ENCODE results near the gene SEMA3E.

SEMA3E gene

GRCh38 chr7:83410989-83411591 lies 237.8 kb downstream of the SEMA3E start:
- CTCF ChIA-PET: interaction anchor here (0.7 to 1.1 kb wide), 5 partner anchors 14 to 520 kb away, joined by 3 to 6 read pairs (median 3); no protein-coding TSS in a partner anchor

DNA sequence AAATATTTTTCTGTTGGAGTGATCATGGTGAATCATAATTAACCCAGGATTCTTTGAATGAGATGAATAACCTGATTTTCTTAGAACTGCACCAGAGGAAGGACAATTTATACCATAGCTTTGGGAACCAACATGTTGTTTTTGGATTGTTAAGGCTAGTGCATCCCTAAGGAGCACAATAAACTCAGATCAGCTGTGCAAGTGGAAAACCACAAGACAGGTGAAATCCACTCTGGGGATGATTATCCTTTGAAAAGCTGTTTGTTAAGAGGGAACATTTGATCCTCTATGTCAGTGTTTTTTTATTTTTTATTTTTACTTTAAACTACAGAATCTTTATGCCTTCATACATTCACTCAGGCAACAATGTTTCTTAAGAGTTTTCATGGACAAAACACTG lies 254.2 kb downstream of the SEMA3E start:
- TF ChIP-seq ZNF133 (tag by site-specific recombination; IDR thresholded peaks at IDR 0.05) (no peak), ZNF292 (tag by site-specific recombination; IDR thresholded peaks at IDR 0.05; ENCODE audit: borderline replicate concordance, low read depth) (no peak)
- no peaks in the 10 kb centered on the region for H3K36me3 ChIP-seq (ENCODE audit: control insufficient read depth in 2 of 2, insufficient read depth in 1 of 2, low read length in 2 of 2)
- H3K27ac ChIP-seq (ENCODE audit: extremely low read depth, low read depth, low read length): no peak overlapping the region
- ChIA-PET CTCF (interaction anchor here (0.7 to 1.1 kb wide), 3 partner anchors 262 to 529 kb away, joined by 3 to 5 read pairs (median 3); no protein-coding TSS in a partner anchor), POLR2A (no interaction called here)
- no peak overlapping the region for H3K4me3 ChIP-seq (ENCODE audit: low read depth, low read length)
- no peaks in the 10 kb centered on the region for H3K4me1 ChIP-seq (ENCODE audit: control insufficient read depth, insufficient read depth, low read length)
- no peaks in the 10 kb centered on the region for H3K9me3 ChIP-seq (ENCODE audit: control insufficient read depth, insufficient read depth, low read depth, low read length)

More at GRCh38 chr7:83410989-83411591, 237.8 kb downstream of the SEMA3E start:
- H3K4me1 ChIP-seq (ENCODE audit: control insufficient read depth, insufficient read depth, low read length): peaks cover 10% of the 10 kb centered on the region
- no peaks in the 10 kb centered on the region for H3K36me3 ChIP-seq (ENCODE audit: control insufficient read depth in 2 of 2, insufficient read depth in 1 of 2, low read length in 2 of 2)
- POLR2A ChIA-PET: no interaction called here
- TF ChIP-seq BCL6B (tag by site-specific recombination; IDR thresholded peaks at IDR 0.05) (no peak), ZNF654 (tag by site-specific recombination; IDR thresholded peaks at IDR 0.05; ENCODE audit: low read depth) (peak; percentile 71), ZNF585B (tag by site-specific recombination; IDR thresholded peaks at IDR 0.05) (no peak)
- no peak overlapping the region for H3K4me3 ChIP-seq (ENCODE audit: low read depth, low read length)
- no peak overlapping the region for H3K27ac ChIP-seq (ENCODE audit: extremely low read depth, low read depth, low read length)
- H3K9me3 ChIP-seq (ENCODE audit: control insufficient read depth, insufficient read depth, low read depth, low read length): no peaks in the 10 kb centered on the region

DNA sequence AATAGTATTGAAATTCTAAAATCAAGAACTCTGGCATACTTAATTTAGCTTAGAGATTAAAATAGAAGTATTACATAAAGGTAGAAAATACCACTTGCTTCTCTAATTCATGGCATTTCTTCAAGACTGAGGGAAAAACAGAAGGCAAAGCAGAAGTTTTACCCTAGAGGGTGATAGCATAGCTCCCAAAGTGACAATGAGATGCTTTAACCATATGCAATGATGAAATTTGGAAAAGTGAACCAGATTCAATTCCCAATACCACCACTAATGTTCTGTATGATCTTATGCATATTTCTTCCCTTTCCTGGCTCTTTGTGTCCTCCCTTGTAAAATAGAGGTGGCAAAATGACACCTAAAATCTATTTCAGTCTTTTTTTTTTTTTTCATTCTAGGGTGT lies 260.5 kb downstream of the SEMA3E start:
- Histone ChIP-seq H3K4me3 (ENCODE audit: low read depth, low read length) (no peak overlapping the region), H3K9me3 (ENCODE audit: control insufficient read depth, insufficient read depth, low read depth, low read length) (no peaks in the 10 kb centered on the region), H3K36me3 (ENCODE audit: control insufficient read depth in 2 of 2, insufficient read depth in 1 of 2, low read length in 2 of 2) (no peaks in the 10 kb centered on the region), H3K27ac (ENCODE audit: extremely low read depth, low read depth, low read length) (no peak overlapping the region), H3K4me1 (ENCODE audit: control insufficient read depth, insufficient read depth, low read length) (no peaks in the 10 kb centered on the region)
- ChIA-PET CTCF (interaction anchor here (0.6 kb wide), 1 partner anchor 1654 kb away, joined by 3 read pairs; no protein-coding TSS in a partner anchor), POLR2A (no interaction called here)
- TF ChIP-seq REST (tag by site-specific recombination; IDR thresholded peaks at IDR 0.05) (no peak), WT1 (tag by site-specific recombination; IDR thresholded peaks at IDR 0.05) (no peak), ZNF155 (tag by site-specific recombination; IDR thresholded peaks at IDR 0.05) (no peak), ZNF423 (tag by site-specific recombination; IDR thresholded peaks at IDR 0.05) (no peak), MEIS1 (CRISPR knock-in tag; IDR thresholded peaks at IDR 0.05; ENCODE audit: borderline replicate concordance) (no peak), ZNF658 (tag by site-specific recombination; IDR thresholded peaks at IDR 0.05) (no peak), ZNF23 (tag by site-specific recombination; IDR thresholded peaks at IDR 0.05; ENCODE audit: borderline replicate concordance) (no peak), ZNF529 (tag by site-specific recombination; IDR thresholded peaks at IDR 0.05; ENCODE audit: insufficient replicate concordance) (no peak), ZNF184 (tag by site-specific recombination; IDR thresholded peaks at IDR 0.05) (no peak), ZNF26 (tag by site-specific recombination; IDR thresholded peaks at IDR 0.05) (no peak), ZNF660 (tag by site-specific recombination; IDR thresholded peaks at IDR 0.05) (no peak), ZNF747 (tag by site-specific recombination; IDR thresholded peaks at IDR 0.05) (no peak), ZNF791 (tag by site-specific recombination; IDR thresholded peaks at IDR 0.05) (no peak)
- TF ChIP-seq, protein P1, sequence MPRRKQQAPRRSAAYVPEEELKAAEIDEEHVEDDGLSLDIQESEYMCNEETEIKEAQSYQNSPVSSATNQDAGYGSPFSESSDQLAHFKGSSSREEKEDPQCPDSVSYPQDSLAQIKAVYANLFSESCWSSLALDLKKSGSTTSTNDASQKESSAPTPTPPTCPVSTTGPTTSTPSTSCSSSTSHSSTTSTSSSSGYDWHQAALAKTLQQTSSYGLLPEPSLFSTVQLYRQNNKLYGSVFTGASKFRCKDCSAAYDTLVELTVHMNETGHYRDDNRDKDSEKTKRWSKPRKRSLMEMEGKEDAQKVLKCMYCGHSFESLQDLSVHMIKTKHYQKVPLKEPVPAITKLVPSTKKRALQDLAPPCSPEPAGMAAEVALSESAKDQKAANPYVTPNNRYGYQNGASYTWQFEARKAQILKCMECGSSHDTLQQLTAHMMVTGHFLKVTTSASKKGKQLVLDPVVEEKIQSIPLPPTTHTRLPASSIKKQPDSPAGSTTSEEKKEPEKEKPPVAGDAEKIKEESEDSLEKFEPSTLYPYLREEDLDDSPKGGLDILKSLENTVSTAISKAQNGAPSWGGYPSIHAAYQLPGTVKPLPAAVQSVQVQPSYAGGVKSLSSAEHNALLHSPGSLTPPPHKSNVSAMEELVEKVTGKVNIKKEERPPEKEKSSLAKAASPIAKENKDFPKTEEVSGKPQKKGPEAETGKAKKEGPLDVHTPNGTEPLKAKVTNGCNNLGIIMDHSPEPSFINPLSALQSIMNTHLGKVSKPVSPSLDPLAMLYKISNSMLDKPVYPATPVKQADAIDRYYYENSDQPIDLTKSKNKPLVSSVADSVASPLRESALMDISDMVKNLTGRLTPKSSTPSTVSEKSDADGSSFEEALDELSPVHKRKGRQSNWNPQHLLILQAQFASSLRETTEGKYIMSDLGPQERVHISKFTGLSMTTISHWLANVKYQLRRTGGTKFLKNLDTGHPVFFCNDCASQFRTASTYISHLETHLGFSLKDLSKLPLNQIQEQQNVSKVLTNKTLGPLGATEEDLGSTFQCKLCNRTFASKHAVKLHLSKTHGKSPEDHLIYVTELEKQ (tag by site-specific recombination; IDR thresholded peaks at IDR 0.05; ENCODE audit: borderline replicate concordance): no peak
- TF ChIP-seq, protein P2, sequence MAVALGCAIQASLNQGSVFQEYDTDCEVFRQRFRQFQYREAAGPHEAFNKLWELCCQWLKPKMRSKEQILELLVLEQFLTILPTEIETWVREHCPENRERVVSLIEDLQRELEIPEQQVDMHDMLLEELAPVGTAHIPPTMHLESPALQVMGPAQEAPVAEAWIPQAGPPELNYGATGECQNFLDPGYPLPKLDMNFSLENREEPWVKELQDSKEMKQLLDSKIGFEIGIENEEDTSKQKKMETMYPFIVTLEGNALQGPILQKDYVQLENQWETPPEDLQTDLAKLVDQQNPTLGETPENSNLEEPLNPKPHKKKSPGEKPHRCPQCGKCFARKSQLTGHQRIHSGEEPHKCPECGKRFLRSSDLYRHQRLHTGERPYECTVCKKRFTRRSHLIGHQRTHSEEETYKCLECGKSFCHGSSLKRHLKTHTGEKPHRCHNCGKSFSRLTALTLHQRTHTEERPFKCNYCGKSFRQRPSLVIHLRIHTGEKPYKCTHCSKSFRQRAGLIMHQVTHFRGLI (tag by site-specific recombination; IDR thresholded peaks at IDR 0.05): no peak
